Parathyroid adenoma (tissue), 2 donors: Measurements from ENCODE around the gene ANKRD13D.

Experiments
- H2AFZ ChIP-seq: fragments of 300-600 bp; sonication (generic); one replicate; pipeline ENCODE4 v1.7.0; 2017; ENCODE audit warnings: antibody characterized with exemption, mild to moderate bottlenecking
- H3K27ac ChIP-seq: fragments of 300-600 bp; sonication (generic); one replicate; pipeline ENCODE4 v1.7.0; 2017
- H3K27me3 ChIP-seq: fragments of 300-600 bp; sonication (generic); one replicate; pipeline ENCODE4 v1.7.0; 2017; ENCODE audit warnings: low read length; ENCODE audit not compliant: control insufficient read depth, insufficient read depth
- H3K36me3 ChIP-seq: fragments of 300-600 bp; sonication (generic); one replicate; pipeline ENCODE4 v1.7.0; 2017; ENCODE audit warnings: low read length; ENCODE audit not compliant: control insufficient read depth, insufficient read depth
- H3K4me1 ChIP-seq: fragments of 300-600 bp; sonication (generic); one replicate; pipeline ENCODE4 v1.7.0; 2017; ENCODE audit warnings: control low read depth
- H3K4me2 ChIP-seq: fragments of 300-600 bp; sonication (generic); one replicate; pipeline ENCODE4 v1.7.0; 2017; ENCODE audit warnings: low read length
- H3K4me3 ChIP-seq: fragments of 300-600 bp; sonication (generic); one replicate; pipeline ENCODE4 v1.7.0; 2017; ENCODE audit warnings: low read depth, low read length
- H3K79me2 ChIP-seq: fragments of 300-600 bp; sonication (generic); one replicate; pipeline ENCODE4 v1.7.0; 2017; ENCODE audit warnings: control low read depth
- H3K9ac ChIP-seq: fragments of 300-600 bp; sonication (generic); one replicate; pipeline ENCODE4 v1.7.0; 2017; ENCODE audit warnings: mild to moderate bottlenecking
- H3K9me3 ChIP-seq: fragments of 300-600 bp; sonication (generic); one replicate; pipeline ENCODE4 v1.7.0; 2017; ENCODE audit warnings: low read length; ENCODE audit not compliant: control insufficient read depth
- CTCF ChIP-seq: fragments of 300-600 bp; sonication (generic); IDR thresholded peaks from one replicate; pipeline ENCODE4 v1.7.0; 2017; ENCODE audit warnings: antibody characterized with exemption, mild to moderate bottlenecking
- donor health status: primary hyperparathyroidism.

The ANKRD13D gene

GRCh38 chr11:67261640-67261945, 27.5 kb upstream of the ANKRD13D start:
- no peak for TF ChIP-seq CTCF
- no peak overlapping the region for H3K27ac ChIP-seq
- H3K36me3 ChIP-seq, result no peaks in the 10 kb centered on the region
- peak overlapping the region; percentile 63 for H2AFZ ChIP-seq
- no peak overlapping the region for H3K9ac ChIP-seq
- no peaks in the 10 kb centered on the region for H3K4me1 ChIP-seq
- H3K4me3 ChIP-seq, result no peak overlapping the region
- peaks cover 6% of the 10 kb centered on the region for H3K79me2 ChIP-seq
- no peaks in the 10 kb centered on the region for H3K27me3 ChIP-seq
- H3K9me3 ChIP-seq, result no peaks in the 10 kb centered on the region
- no peak overlapping the region for H3K4me2 ChIP-seq

- peak overlapping the region; percentile 63 for H2AFZ ChIP-seq
- H3K4me1 ChIP-seq, result no peaks in the 10 kb centered on the region
- peaks cover 6% of the 10 kb centered on the region for H3K79me2 ChIP-seq
- no peak overlapping the region for H3K27ac ChIP-seq
- no peak overlapping the region for H3K4me3 ChIP-seq
- no peaks in the 10 kb centered on the region for H3K27me3 ChIP-seq
- no peak overlapping the region for H3K9ac ChIP-seq
- no peak for TF ChIP-seq CTCF
- H3K4me2 ChIP-seq, result no peak overlapping the region
- no peaks in the 10 kb centered on the region for H3K9me3 ChIP-seq
- H3K36me3 ChIP-seq, result no peaks in the 10 kb centered on the region
Observed at GRCh38 chr11:67261946-67262681, 27.0 kb upstream of the ANKRD13D start.

- TF ChIP-seq CTCF, result peak; percentile 71
- H3K27me3 ChIP-seq, result no peaks in the 10 kb centered on the region
- H3K4me1 ChIP-seq, result no peaks in the 10 kb centered on the region
- peak overlapping the region; percentile 80 for H2AFZ ChIP-seq
- no peak overlapping the region for H3K4me3 ChIP-seq
- peak overlapping the region; percentile 19 for H3K27ac ChIP-seq
- H3K79me2 ChIP-seq, result peaks cover 13% of the 10 kb centered on the region
- H3K36me3 ChIP-seq, result no peaks in the 10 kb centered on the region
- H3K9me3 ChIP-seq, result no peaks in the 10 kb centered on the region
- no peak overlapping the region for H3K9ac ChIP-seq
- no peak overlapping the region for H3K4me2 ChIP-seq
Observed at GRCh38 chr11:67262731-67263675, 26.1 kb upstream of the ANKRD13D start.

GRCh38 chr11:67264260-67264659, 24.8 kb upstream of the ANKRD13D start:
- no peak overlapping the region for H3K9ac ChIP-seq
- no peak overlapping the region for H3K27ac ChIP-seq
- no peaks in the 10 kb centered on the region for H3K9me3 ChIP-seq
- H3K27me3 ChIP-seq, result no peaks in the 10 kb centered on the region
- H2AFZ ChIP-seq, result no peak overlapping the region
- no peak overlapping the region for H3K4me2 ChIP-seq
- H3K36me3 ChIP-seq, result no peaks in the 10 kb centered on the region
- no peak for TF ChIP-seq CTCF
- no peaks in the 10 kb centered on the region for H3K4me1 ChIP-seq
- no peak overlapping the region for H3K4me3 ChIP-seq
- H3K79me2 ChIP-seq, result peaks cover 21% of the 10 kb centered on the region
